ENCODE measurements around the gene KDELR3. TPM values are rescaled to one million over a fixed set of nuclear protein-coding genes. Genes with fewer than 3 reads are reported as not detected.

The KDELR3 gene
- total RNA-seq, 4 donors from 2014 or later, result 5.6 to 12.5 (median 8.7) TPM; not detected in 1

DNA sequence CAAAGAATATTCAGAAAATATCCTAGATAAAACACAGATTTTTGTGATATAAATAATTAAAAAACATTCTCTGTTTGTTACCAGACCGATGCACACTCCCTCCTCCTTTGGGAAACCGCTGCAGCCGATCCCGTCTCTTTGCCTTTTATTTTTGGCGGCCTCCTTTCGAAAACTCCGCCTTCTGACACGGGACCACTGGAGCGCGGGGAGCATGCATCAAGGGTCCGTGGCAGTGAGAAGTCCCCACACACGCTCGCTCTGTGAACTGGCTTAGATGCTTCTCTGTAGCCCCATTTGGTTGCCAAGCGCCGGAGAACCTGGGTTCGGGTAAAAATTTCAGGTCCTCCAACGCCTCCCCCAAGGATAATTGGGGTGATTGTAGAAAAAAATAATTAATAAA is 21.2 kb downstream of the KDELR3 start:
- Histone ChIP-seq H3K36me3 (peaks cover 0 to 96% (median 52%) of the 10 kb centered on the region in 4 donors), H3K4me3 (no peak overlapping the region), H3K27ac (no peak overlapping the region), H3K4me1 (peaks cover 9 to 21% (median 10%) of the 10 kb centered on the region in 4 donors), H3K27me3 (no peaks in the 10 kb centered on the region), H3K9me3 (no peaks in the 10 kb centered on the region)
- TF ChIP-seq, protein P1, sequence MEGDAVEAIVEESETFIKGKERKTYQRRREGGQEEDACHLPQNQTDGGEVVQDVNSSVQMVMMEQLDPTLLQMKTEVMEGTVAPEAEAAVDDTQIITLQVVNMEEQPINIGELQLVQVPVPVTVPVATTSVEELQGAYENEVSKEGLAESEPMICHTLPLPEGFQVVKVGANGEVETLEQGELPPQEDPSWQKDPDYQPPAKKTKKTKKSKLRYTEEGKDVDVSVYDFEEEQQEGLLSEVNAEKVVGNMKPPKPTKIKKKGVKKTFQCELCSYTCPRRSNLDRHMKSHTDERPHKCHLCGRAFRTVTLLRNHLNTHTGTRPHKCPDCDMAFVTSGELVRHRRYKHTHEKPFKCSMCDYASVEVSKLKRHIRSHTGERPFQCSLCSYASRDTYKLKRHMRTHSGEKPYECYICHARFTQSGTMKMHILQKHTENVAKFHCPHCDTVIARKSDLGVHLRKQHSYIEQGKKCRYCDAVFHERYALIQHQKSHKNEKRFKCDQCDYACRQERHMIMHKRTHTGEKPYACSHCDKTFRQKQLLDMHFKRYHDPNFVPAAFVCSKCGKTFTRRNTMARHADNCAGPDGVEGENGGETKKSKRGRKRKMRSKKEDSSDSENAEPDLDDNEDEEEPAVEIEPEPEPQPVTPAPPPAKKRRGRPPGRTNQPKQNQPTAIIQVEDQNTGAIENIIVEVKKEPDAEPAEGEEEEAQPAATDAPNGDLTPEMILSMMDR (IDR thresholded peaks at IDR 0.05), result no peak
- TF ChIP-seq POLR2AphosphoS5 (IDR thresholded peaks at IDR 0.05), result peak in 2 of 3 donors; percentile 2 to 4
- WGBS, 2 donors (ENCODE audit: low coverage in 1 of 2), result 90 to 95% methylated on average over 13 to 17 of the region's 17 CpGs
- in situ Hi-C loops (cut with MboI; ENCODE audit: low pct_ligation_motif_present in 1 of 4, low pct_unique_long_range_greater_than_20kb in 1 of 4, low sequenced_read_pairs in 3 of 4), result no loop called here
- no peak for DNase-seq
- intact Hi-C loops (cut with DNase I; ENCODE audit: low total_unique reads), result no loop called here

DNA sequence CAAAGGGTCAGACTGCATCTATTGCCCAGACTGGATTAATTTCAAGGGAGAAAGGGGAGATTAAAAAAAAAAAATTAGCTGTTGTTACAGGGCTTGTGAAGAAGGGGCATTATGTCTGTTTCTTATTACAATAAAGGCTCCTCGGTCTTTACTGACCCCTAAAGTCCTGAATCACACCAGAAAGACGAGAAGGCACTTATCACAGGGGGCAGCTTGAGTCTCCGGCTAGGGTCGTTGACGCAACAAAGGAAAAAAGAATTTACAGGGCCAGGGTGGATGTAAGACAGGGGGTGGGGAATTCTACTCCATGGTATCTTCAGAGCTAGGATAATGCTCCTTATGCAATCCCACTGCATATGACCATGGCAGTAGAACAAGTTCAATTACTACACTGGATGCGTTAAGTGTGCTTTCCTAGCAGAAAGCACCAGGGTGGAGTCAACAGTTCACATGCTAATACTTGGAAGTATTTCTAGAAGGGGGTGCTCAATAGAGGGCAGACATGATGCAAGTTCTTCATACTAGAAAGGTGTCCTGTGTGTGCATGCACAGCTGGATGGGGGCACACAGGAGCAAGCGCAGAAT is 21.8 kb downstream of the KDELR3 start:
- in situ Hi-C loops (cut with MboI; ENCODE audit: low pct_ligation_motif_present in 1 of 4, low pct_unique_long_range_greater_than_20kb in 1 of 4, low sequenced_read_pairs in 3 of 4), result no loop called here

DNA sequence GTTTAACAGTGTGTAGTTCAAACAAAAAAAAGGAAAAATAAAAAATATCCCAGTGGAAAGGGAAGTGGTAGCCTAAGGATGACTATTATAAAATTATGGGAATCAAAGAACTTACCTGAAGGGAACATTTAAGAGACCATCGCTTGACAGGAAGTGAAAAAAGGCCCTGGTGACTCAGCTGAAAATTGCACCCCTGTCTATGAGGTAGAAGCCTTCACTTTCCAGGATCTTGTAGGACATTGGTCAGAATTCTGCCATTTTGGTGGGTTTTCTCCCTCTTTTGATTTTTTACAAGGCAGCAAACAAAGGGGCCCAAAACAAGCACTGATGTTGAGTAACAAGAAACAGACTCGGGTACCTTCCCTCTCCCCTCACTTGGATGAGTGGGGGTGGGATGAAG is 22.6 kb downstream of the KDELR3 start:
- intact Hi-C loops (cut with DNase I; ENCODE audit: low total_unique reads) (no loop called here), in situ Hi-C loops (cut with MboI; ENCODE audit: low pct_ligation_motif_present in 1 of 4, low pct_unique_long_range_greater_than_20kb in 1 of 4, low sequenced_read_pairs in 3 of 4) (no loop called here)
- no peaks in the 10 kb centered on the region for H3K27me3 ChIP-seq
- H3K36me3 ChIP-seq, result peaks cover 0 to 96% (median 51%) of the 10 kb centered on the region in 4 donors
- peak overlapping the region; percentile 58 to 74 (median 69) for H3K27ac ChIP-seq
- DNase-seq, result no peak
- no peaks in the 10 kb centered on the region for H3K9me3 ChIP-seq
- 49 to 60% methylated on average over 1 to 2 of the region's 2 CpGs for WGBS, 2 donors (ENCODE audit: low coverage in 1 of 2)
- TF ChIP-seq POLR2AphosphoS5 (IDR thresholded peaks at IDR 0.05), result no peak
- TF ChIP-seq, protein P1 (IDR thresholded peaks at IDR 0.05), result peak in 1 of 5 experiments; percentile 10
- no peak overlapping the region for H3K4me3 ChIP-seq
- H3K4me1 ChIP-seq, result peaks cover 9 to 21% (median 10%) of the 10 kb centered on the region in 4 donors

More for the DNA sequence above, 21.8 kb downstream of the KDELR3 start:
- Histone ChIP-seq H3K4me3 (no peak overlapping the region), H3K36me3 (peaks cover 0 to 96% (median 52%) of the 10 kb centered on the region in 4 donors), H3K27ac (peak overlapping the region in 3 of 4 donors; percentile 58 to 74 (median 66)), H3K4me1 (peaks cover 9 to 21% (median 10%) of the 10 kb centered on the region in 4 donors), H3K27me3 (no peaks in the 10 kb centered on the region), H3K9me3 (no peaks in the 10 kb centered on the region)
- intact Hi-C loops (cut with DNase I; ENCODE audit: low total_unique reads), result no loop called here
- WGBS, 2 donors (ENCODE audit: low coverage in 1 of 2), result 87 to 98% methylated on average over 6 to 7 of the region's 7 CpGs
- no peak for DNase-seq
- TF ChIP-seq POLR2AphosphoS5 (IDR thresholded peaks at IDR 0.05) (peak in 2 of 3 donors; percentile 23 to 43), EP300 (IDR thresholded peaks at IDR 0.05; ENCODE audit: low read depth) (no peak)

DNA sequence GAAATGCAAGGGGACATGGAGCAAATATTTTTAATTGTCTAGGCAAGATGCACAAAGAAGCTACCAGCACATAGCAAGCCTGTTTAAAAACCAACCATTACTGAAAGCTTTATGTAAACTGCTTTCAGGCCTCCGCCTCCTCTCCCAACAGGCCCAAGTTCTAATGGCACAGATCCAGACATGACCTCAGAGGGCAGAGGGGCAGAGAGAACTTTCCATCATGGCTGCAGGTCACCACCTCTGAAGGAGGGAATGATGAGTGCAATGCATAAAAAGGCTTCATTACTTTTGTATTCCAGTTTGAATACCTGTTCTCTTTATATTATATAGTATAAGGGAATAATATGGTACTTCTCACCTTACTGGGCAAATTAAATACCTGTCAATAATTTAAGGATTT is 23.0 kb downstream of the KDELR3 start:
- Histone ChIP-seq H3K9me3 (no peaks in the 10 kb centered on the region), H3K27me3 (no peaks in the 10 kb centered on the region), H3K4me3 (no peak overlapping the region), H3K27ac (peak overlapping the region; percentile 58 to 74 (median 69)), H3K4me1 (peaks cover 9 to 21% (median 10%) of the 10 kb centered on the region in 4 donors), H3K36me3 (peaks cover 0 to 98% (median 51%) of the 10 kb centered on the region in 4 donors)
- TF ChIP-seq POLR2AphosphoS5 (IDR thresholded peaks at IDR 0.05), result peak in 2 of 3 donors; percentile 59 to 64
- TF ChIP-seq, protein P1 (IDR thresholded peaks at IDR 0.05), result no peak
- TF ChIP-seq EP300 (IDR thresholded peaks at IDR 0.05; ENCODE audit: low read depth), result no peak
- no peak for TF ChIP-seq POLR2A (IDR thresholded peaks at IDR 0.05)
- in situ Hi-C loops (cut with MboI; ENCODE audit: low pct_ligation_motif_present in 1 of 4, low pct_unique_long_range_greater_than_20kb in 1 of 4, low sequenced_read_pairs in 3 of 4), result no loop called here
- intact Hi-C loops (cut with DNase I; ENCODE audit: low total_unique reads), result no loop called here
- peak; percentile 73 for DNase-seq
- WGBS, 2 donors (ENCODE audit: low coverage in 1 of 2), result 39% methylated on average over 1 of the region's 1 CpG; no CpG with 5 or more reads in 1 of the 2 donors
